ENCODE measurements around the gene ATXN7L2.

DNA sequence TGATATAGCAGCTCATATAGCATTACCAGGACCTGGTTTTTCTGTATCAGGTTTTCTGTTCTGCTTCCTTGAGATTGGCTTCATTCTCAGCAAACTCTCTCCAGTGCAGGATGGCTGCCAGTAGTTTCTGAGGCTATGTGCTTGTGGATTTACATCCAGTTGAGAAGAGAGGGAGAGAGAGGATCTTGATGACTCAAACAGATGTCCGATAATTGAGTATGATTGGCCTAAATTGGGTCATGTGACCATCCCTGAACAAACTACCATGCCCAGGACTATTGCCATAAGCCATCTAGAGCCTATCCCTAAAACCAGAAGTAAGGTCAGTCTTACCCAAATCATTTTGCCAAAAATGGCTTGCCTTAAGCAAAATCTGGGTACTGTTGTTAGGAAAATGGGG, 39.4 kb upstream of the ATXN7L2 start:
- TF ChIP-seq POLR2AphosphoS5 (IDR thresholded peaks at IDR 0.05) (no peak), EP300 (IDR thresholded peaks at IDR 0.05) (no peak)

Data from esophagus muscularis mucosa (tissue), 3 donors.